ENCODE data around the gene ERC2.

Gene ERC2

DNA sequence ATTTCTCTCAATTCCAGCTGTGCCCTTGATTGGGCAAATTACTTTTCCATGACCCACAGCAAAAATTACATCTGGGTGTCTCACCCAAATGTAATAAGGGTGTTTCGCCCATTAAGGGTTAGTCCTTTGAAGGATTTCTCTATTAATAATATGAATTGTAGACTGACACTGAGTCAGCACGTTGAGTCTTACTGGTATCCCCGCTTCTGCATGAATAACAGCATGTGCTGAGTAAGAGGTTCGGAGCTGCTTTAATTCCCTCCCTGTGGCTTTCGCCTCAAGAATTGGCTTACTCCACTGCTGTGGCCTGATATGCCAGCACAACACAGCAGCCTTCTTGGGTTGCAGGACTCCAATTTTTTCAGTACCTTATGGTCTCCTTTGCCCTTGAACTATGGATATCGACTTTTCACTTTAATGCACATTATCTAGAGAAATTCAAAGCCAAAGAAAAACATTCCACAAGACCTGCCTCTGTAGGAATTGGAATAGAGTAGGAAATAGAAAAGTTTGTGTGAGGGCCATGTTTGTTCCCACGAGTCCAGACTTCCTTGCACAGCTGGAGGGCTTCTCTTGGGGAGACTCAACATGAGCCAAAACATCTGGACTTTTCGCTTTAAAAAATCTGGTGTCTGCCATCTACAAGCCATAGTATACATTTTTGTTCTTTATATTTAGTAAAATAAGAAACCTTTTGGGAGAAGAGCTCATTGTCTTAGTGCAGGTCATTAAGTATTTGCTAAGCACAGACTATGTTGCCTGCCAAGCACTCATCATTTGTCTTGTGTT is 20.7 kb upstream of the ERC2 start:
- H3K4me3 ChIP-seq (ENCODE audit: low read depth, low read length): no peak overlapping the region
- TF ChIP-seq CTCF (IDR thresholded peaks at IDR 0.05; ENCODE audit: low read depth, low read length): no peak
- TF ChIP-seq MYC (IDR thresholded peaks at IDR 0.05; ENCODE audit: low read depth, low read length): no peak
- no peak for DNase-seq (ENCODE audit: low read depth)

- peak; percentile 9 for DNase-seq (ENCODE audit: low read depth)
- H3K4me3 ChIP-seq (ENCODE audit: low read depth, low read length): no peak overlapping the region
- TF ChIP-seq MYC (IDR thresholded peaks at IDR 0.05; ENCODE audit: low read depth, low read length) (no peak), POLR2A (IDR thresholded peaks at IDR 0.05; ENCODE audit: extremely low read depth, insufficient read length) (no peak), MAX (IDR thresholded peaks at IDR 0.05; ENCODE audit: low read depth, low read length) (no peak), CTCF (IDR thresholded peaks at IDR 0.05; ENCODE audit: low read depth, low read length) (no peak)
Observed at GRCh38 chr3:56484525-56485032, 16.3 kb upstream of the ERC2 start.

DNA sequence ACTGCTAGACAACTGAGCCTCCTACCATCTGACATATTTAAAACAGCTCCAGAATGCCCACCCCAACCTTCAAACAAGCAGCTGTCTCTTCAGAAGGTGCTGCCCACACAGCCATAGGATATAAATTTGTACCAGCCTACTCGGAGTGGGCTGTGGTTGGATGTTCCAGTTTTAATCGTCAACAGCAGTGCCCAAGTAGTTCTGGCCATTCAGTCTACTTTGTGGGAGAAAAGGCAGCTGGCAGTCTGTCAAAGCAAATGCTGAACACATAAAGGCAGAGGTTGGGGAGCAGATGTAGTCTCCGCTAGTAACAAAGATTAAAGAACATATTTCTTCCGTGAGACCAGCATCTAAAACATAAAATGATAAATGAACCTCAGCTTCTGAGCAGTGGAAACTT is 15.9 kb upstream of the ERC2 start:
- TF ChIP-seq MYC (IDR thresholded peaks at IDR 0.05; ENCODE audit: low read depth, low read length): no peak
- no peak for TF ChIP-seq POLR2A (IDR thresholded peaks at IDR 0.05; ENCODE audit: extremely low read depth, insufficient read length)
- TF ChIP-seq CTCF (IDR thresholded peaks at IDR 0.05; ENCODE audit: low read depth, low read length): no peak
- TF ChIP-seq MAX (IDR thresholded peaks at IDR 0.05; ENCODE audit: low read depth, low read length): no peak
- no peak for DNase-seq (ENCODE audit: low read depth)
- no peak overlapping the region for H3K4me3 ChIP-seq (ENCODE audit: low read depth, low read length)

- no peak for DNase-seq (ENCODE audit: low read depth)
- H3K4me3 ChIP-seq (ENCODE audit: low read depth, low read length): no peak overlapping the region
- no peak for TF ChIP-seq MAX (IDR thresholded peaks at IDR 0.05; ENCODE audit: low read depth, low read length)
- no peak for TF ChIP-seq POLR2A (IDR thresholded peaks at IDR 0.05; ENCODE audit: extremely low read depth, insufficient read length)
- TF ChIP-seq CTCF (IDR thresholded peaks at IDR 0.05; ENCODE audit: low read depth, low read length): no peak
- no peak for TF ChIP-seq MYC (IDR thresholded peaks at IDR 0.05; ENCODE audit: low read depth, low read length)
Observed at GRCh38 chr3:56477646-56478045, 9.4 kb upstream of the ERC2 start.

- no peak for TF ChIP-seq MYC (IDR thresholded peaks at IDR 0.05; ENCODE audit: low read depth, low read length)
- no peak for TF ChIP-seq POLR2A (IDR thresholded peaks at IDR 0.05; ENCODE audit: extremely low read depth, insufficient read length)
- TF ChIP-seq MAX (IDR thresholded peaks at IDR 0.05; ENCODE audit: low read depth, low read length): no peak
- TF ChIP-seq CTCF (IDR thresholded peaks at IDR 0.05; ENCODE audit: low read depth, low read length): no peak
- no peak for DNase-seq (ENCODE audit: low read depth)
- H3K4me3 ChIP-seq (ENCODE audit: low read depth, low read length): no peak overlapping the region
Observed at GRCh38 chr3:56476771-56477170, 8.5 kb upstream of the ERC2 start.

Measured in NB4 (cell line).